ENCODE measurements around the gene UPK1A. TPM values are rescaled to one million over a fixed set of nuclear protein-coding genes. Genes with fewer than 3 reads are reported as not detected.

Gene UPK1A
- total and polyA plus RNA-seq, 2 of the 8 experiments (the other 6 are each of a cell fraction or from before 2014, with no cell fraction given) = 0.56 to 9.9 TPM

DNA sequence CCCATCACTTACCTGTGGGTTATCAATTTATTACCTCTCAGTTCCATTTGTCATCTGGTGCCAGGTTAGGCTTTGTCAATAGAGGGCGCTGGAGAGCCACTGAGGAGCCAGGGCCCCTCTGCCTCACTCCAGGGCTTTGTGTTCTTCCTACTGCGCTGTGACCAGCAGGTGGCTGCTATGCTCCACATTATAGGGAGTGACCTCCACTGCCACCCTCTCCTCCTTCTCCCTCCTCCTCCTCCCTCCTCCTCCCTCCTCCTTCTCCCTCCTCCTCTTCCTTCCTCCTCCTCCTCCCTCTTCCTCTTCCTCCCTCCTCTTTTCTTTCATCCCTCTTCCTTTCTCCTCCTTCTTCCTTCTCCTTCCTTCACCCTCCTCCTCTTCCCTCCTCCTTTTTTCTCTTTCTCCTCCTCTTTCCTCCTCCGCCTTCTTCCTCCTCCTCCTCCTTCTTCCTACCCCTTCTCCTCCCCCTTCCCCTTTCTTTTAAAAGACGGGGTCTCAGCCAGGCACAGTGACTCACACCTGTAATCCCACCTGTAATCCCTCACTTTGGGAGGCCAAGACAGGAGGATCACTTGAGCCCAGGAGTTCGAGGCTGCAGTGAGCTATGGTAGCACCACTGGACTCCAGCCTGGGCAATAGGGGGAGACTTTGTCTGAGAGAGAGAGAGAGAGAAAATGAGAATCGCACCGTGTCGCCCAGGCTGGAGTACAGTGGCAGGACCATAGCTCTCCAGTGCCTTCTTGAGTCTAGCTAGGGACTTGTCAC lies 27.7 kb downstream of the UPK1A start (continued):
- TF ChIP-seq RAD21 (IDR thresholded peaks at IDR 0.05 in 1 of 2, conservative IDR thresholded peaks at IDR 0.05 in 1 of 2; ENCODE audit: low read depth in 2 of 2, low read length in 2 of 2) (peak; percentile 91 to 97), FOSL1 (IDR thresholded peaks at IDR 0.05; ENCODE audit: insufficient read depth, low read depth, low read length) (no peak), RXRA (IDR thresholded peaks at IDR 0.05; ENCODE audit: insufficient read depth, low read depth, low read length) (0 out of 2 replicates have a peak, but pooled peaks have one; percentile 34), CHD2 (IDR thresholded peaks at IDR 0.05; ENCODE audit: low read length) (no peak), SRF (IDR thresholded peaks at IDR 0.05; ENCODE audit: low read depth, low read length) (no peak), JUND (IDR thresholded peaks at IDR 0.05; ENCODE audit: low read length) (0 out of 2 replicates have a peak, but pooled peaks have one; percentile 36), SIN3A (conservative IDR thresholded peaks at IDR 0.05 in 1 of 2, IDR thresholded peaks at IDR 0.05 in 1 of 2; ENCODE audit: low read depth in 1 of 2, low read length in 2 of 2) (0 out of 4 replicates have a peak, but pooled peaks have one; percentile 55 to 67), SIRT6 (IDR thresholded peaks at IDR 0.05; ENCODE audit: low read length) (no peak)
- TF ChIP-seq, protein P1, sequence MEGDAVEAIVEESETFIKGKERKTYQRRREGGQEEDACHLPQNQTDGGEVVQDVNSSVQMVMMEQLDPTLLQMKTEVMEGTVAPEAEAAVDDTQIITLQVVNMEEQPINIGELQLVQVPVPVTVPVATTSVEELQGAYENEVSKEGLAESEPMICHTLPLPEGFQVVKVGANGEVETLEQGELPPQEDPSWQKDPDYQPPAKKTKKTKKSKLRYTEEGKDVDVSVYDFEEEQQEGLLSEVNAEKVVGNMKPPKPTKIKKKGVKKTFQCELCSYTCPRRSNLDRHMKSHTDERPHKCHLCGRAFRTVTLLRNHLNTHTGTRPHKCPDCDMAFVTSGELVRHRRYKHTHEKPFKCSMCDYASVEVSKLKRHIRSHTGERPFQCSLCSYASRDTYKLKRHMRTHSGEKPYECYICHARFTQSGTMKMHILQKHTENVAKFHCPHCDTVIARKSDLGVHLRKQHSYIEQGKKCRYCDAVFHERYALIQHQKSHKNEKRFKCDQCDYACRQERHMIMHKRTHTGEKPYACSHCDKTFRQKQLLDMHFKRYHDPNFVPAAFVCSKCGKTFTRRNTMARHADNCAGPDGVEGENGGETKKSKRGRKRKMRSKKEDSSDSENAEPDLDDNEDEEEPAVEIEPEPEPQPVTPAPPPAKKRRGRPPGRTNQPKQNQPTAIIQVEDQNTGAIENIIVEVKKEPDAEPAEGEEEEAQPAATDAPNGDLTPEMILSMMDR (IDR thresholded peaks at IDR 0.05; ENCODE audit: control extremely low read depth in 1 of 3, insufficient read depth in 1 of 3, low read depth in 1 of 3, low read length in 3 of 3) = peak; percentile 99

Measured in H1 (cell line).